ENCODE measurements around the gene TRH. TPM values are rescaled to one million over a fixed set of nuclear protein-coding genes. Genes with fewer than 3 reads are reported as not detected.

The TRH gene
- total and polyA plus RNA-seq, 2 of the 8 experiments (the other 6 are each of a cell fraction or from before 2014, with no cell fraction given): not detected

GRCh38 chr3:129962600-129962999 lies 11.9 kb upstream of the TRH start:
- Histone ChIP-seq H4K91ac (replicated peaks; ENCODE audit: insufficient read length, low read length) (no peak overlapping the region), H3K9ac (replicated peaks in 1 of 4; ENCODE audit: extremely low read depth in 1 of 4, low read depth in 3 of 4, low read length in 3 of 4) (no peak overlapping the region), H3K79me2 (ENCODE audit: control insufficient read depth in 1 of 2, insufficient read depth in 2 of 2, low read length in 2 of 2) (no peaks in the 10 kb centered on the region), H2BK12ac (ENCODE audit: low read depth, low read length) (no peak overlapping the region), H2BK20ac (ENCODE audit: low read length) (no peak overlapping the region), H2BK5ac (ENCODE audit: low read depth, low read length) (no peak overlapping the region), H3K79me1 (ENCODE audit: low read depth, low read length) (no peaks in the 10 kb centered on the region), H3K56ac (replicated peaks; ENCODE audit: insufficient read length, low read depth, low read length) (no peak overlapping the region), H4K20me1 (replicated peaks in 1 of 2; ENCODE audit: control insufficient read depth in 1 of 2, insufficient read depth in 2 of 2, low read length in 2 of 2) (peaks cover 0 to 5% of the 10 kb centered on the region in 2 experiments), H3K36me3 (ENCODE audit: control insufficient read depth in 2 of 4, insufficient read depth in 4 of 4, low read length in 3 of 4) (no peaks in the 10 kb centered on the region), H3K23me2 (ENCODE audit: low read depth, low read length) (no peaks in the 10 kb centered on the region), H4K5ac (ENCODE audit: insufficient read length, low read depth, low read length) (no peak overlapping the region), H3K27ac (ENCODE audit: low read depth, low read length) (no peak overlapping the region), H3K4me1 (replicated peaks in 1 of 4; ENCODE audit: control insufficient read depth in 3 of 4, insufficient read depth in 4 of 4, low read length in 3 of 4) (no peaks in the 10 kb centered on the region), H4K8ac (ENCODE audit: extremely low read depth, insufficient read depth, low read length) (no peak overlapping the region), H3K4ac (replicated peaks; ENCODE audit: insufficient read length, low read depth, low read length) (no peak overlapping the region), H3K4me3 (ENCODE audit: extremely low read depth in 1 of 4, insufficient read depth in 2 of 4, low read depth in 3 of 4, low read length in 4 of 4) (no peak overlapping the region), H3K18ac (ENCODE audit: extremely low read depth, low read length) (no peak overlapping the region), H3K23ac (ENCODE audit: insufficient read length) (no peak overlapping the region), H3K9me3 (ENCODE audit: insufficient read depth in 2 of 2, low read depth in 1 of 2, low read length in 1 of 2) (no peaks in the 10 kb centered on the region), H2AFZ (ENCODE audit: low read length) (no peak overlapping the region), H3K4me2 (ENCODE audit: insufficient read depth in 1 of 2, low read depth in 2 of 2, low read length in 2 of 2) (no peak overlapping the region), H2BK15ac (ENCODE audit: low read length) (no peak overlapping the region), H3K27me3 (replicated peaks in 1 of 4; ENCODE audit: control insufficient read depth in 3 of 4, extremely low read depth in 1 of 4, insufficient read depth in 3 of 4, low read length in 3 of 4) (peaks cover 4 to 20% (median 13%) of the 10 kb centered on the region in 4 experiments), H2BK120ac (replicated peaks; ENCODE audit: low read depth, low read length) (no peak overlapping the region), H3K14ac (ENCODE audit: insufficient read length) (no peak overlapping the region), H2AK5ac (ENCODE audit: low read depth, low read length) (no peak overlapping the region)
- CTCF ChIA-PET (ENCODE audit: partially characterized antibody): interaction anchor here (0.7 to 5.8 kb wide), 5 partner anchors 9 to 175 kb away, joined by 3 to 41 read pairs (median 4); partner anchors contain the start of gene TRH
- no peak for FAIRE-seq
- no peak for DNase-seq (ENCODE audit: low read depth in 1 of 2, low spot score in 2 of 2)
- POLR2A ChIA-PET (ENCODE audit: partially characterized antibody): no interaction called here
- 75% methylated on average over 3 of the region's 3 CpGs; no CpG with 5 or more reads in 1 of the 2 experiments for WGBS, 2 experiments (ENCODE audit: extremely low coverage in 1 of 2, insufficient coverage in 1 of 2, insufficient read length in 1 of 2, insufficient replicate concordance in 2 of 2, low coverage in 1 of 2, low lambda C conversion rate in 2 of 2, missing lambda C conversion rate in 1 of 2)
- TF ChIP-seq YY1 (IDR thresholded peaks at IDR 0.05; ENCODE audit: low read depth, low read length) (no peak), SP2 (IDR thresholded peaks at IDR 0.05; ENCODE audit: low read length) (no peak), RNF2 (IDR thresholded peaks at IDR 0.05; ENCODE audit: borderline replicate concordance, low read depth, low read length, missing control alignments, poor library complexity, severe bottlenecking) (no peak), POLR2AphosphoS5 (IDR thresholded peaks at IDR 0.05; ENCODE audit: low read depth, low read length) (no peak), SIX5 (IDR thresholded peaks at IDR 0.05; ENCODE audit: low read depth, low read length) (no peak)

Measured in H1 (cell line).